ENCODE measurements around the gene INPP5E.

GRCh38 chr9:136380381-136380780, 59.3 kb downstream of the INPP5E start:
- TF ChIP-seq CTCF (IDR thresholded peaks at IDR 0.05), result no peak
- no peak for TF ChIP-seq EZH2 (IDR thresholded peaks at IDR 0.05; ENCODE audit: borderline replicate concordance, insufficient read depth, low read depth, low read length, poor library complexity, severe bottlenecking)
